Fibroblast of pulmonary artery (primary cell): ENCODE data around the gene PCDHB13.
A peak's percentile ranks its signal among the peaks of the same experiment; 100 is the strongest.
"Not testable (repeated sequence)": the region's sequence is repeated elsewhere in the genome, so short reads cannot be mapped to it uniquely, and the experiment has no call there.

Experiments
- DNase-seq: peaks from one replicate; pipeline ENCODE4 v3.0.0-alpha.2; 2010; ENCODE audit warnings: low read depth
- H3K4me3 ChIP-seq: replicated peaks from 2 replicates; pipeline ENCODE4 v1.5.1; 2011; ENCODE audit warnings: low read depth, mild to moderate bottlenecking, control low read depth, low read length, moderate library complexity
- CTCF ChIP-seq: IDR thresholded peaks from 2 replicates; pipeline ENCODE4 v1.5.1; 2011; ENCODE audit warnings: mild to moderate bottlenecking, control low read depth, low read length, inconsistent platforms; ENCODE audit errors: missing control alignments

PCDHB13 gene

GRCh38 chr5:141213656-141214339, at the start of gene PCDHB13:
Gene PCDHB13, plus strand, starts transcription at chr5:141213919. Its CDS starts 205 bp downstream, at chr5:141214124.
- DNase-seq = peak; percentile 49
- peak within 1 kb of the TSS; percentile 7 for H3K4me3 ChIP-seq

- no peak within 1 kb of the TSS for H3K4me3 ChIP-seq
- TF ChIP-seq CTCF = peak; percentile 31
- DNase-seq = peak; percentile 12
Observed at GRCh38 chr5:141172381-141173204, 41.1 kb upstream of the PCDHB13 start, which contains the start of gene PCDHB7. Gene PCDHB7, plus strand, starts transcription at chr5:141172644. Its CDS starts 192 bp downstream, at chr5:141172836.

- not testable (repeated sequence) for DNase-seq, H3K4me3 ChIP-seq
Observed at GRCh38 chr5:141174291-141175104, 39.2 kb upstream of the PCDHB13 start.

GRCh38 chr5:141175933-141176332, 37.8 kb upstream of the PCDHB13 start:
- no peak overlapping the region for H3K4me3 ChIP-seq
- no peak for TF ChIP-seq CTCF
- no peak for DNase-seq

- not testable (repeated sequence) for DNase-seq
Observed at GRCh38 chr5:141177577-141178191, 36.0 kb upstream of the PCDHB13 start, which contains the start of gene PCDHB8. Gene PCDHB8, plus strand, starts transcription at chr5:141177790. Its CDS starts 245 bp downstream, at chr5:141178035.

GRCh38 chr5:141179371-141179770, 34.3 kb upstream of the PCDHB13 start:
- H3K4me3 ChIP-seq, DNase-seq: not testable (repeated sequence)

More at GRCh38 chr5:141177577-141178191, 36.0 kb upstream of the PCDHB13 start, which contains the start of gene PCDHB8:
- H3K4me3 ChIP-seq = not testable (repeated sequence)

GRCh38 chr5:141179876-141180275, 33.8 kb upstream of the PCDHB13 start:
- DNase-seq, H3K4me3 ChIP-seq: not testable (repeated sequence)

GRCh38 chr5:141180313-141180712, 33.4 kb upstream of the PCDHB13 start:
- no peak for TF ChIP-seq CTCF
- no peak overlapping the region for H3K4me3 ChIP-seq
- no peak for DNase-seq

GRCh38 chr5:141182248-141182647, 31.5 kb upstream of the PCDHB13 start, which contains the start of gene PCDHB16:
Gene PCDHB16, plus strand, starts transcription at chr5:141182387. Its CDS starts 173 bp downstream, at chr5:141182560.
- DNase-seq = peak; percentile 16
- no peak for TF ChIP-seq CTCF
- H3K4me3 ChIP-seq = no peak within 1 kb of the TSS

- DNase-seq, H3K4me3 ChIP-seq: not testable (repeated sequence)
Observed at GRCh38 chr5:141184117-141184855, 29.4 kb upstream of the PCDHB13 start.
